H9 (cell line): ENCODE measurements around the gene PHF20. TPM values are rescaled to one million over a fixed set of nuclear protein-coding genes. Genes with fewer than 3 reads are reported as not detected.

Experiments
- DNase-seq: peaks from one replicate; pipeline ENCODE4 v3.0.0-alpha.2; 2017
- H2AFZ ChIP-seq: one replicate; pipeline ENCODE4 v1.6.1; 2013; ENCODE audit warnings: mild to moderate bottlenecking, low read length, control low read depth, moderate library complexity
- H2AK5ac ChIP-seq: 2 replicates; pipeline ENCODE4 v1.6.1; 2013; ENCODE audit warnings: low read length, control low read depth, mixed read lengths; ENCODE audit not compliant: insufficient read length
- H2BK120ac ChIP-seq: one replicate; pipeline ENCODE4 v1.6.1; 2013; ENCODE audit warnings: low read depth, mild to moderate bottlenecking, low read length, control low read depth, inconsistent platforms; ENCODE audit not compliant: poor library complexity, severe bottlenecking
- H2BK12ac ChIP-seq: 2 replicates; pipeline ENCODE4 v1.6.1; 2013; ENCODE audit warnings: low read length, control low read depth, mixed read lengths, low read depth; ENCODE audit not compliant: insufficient read length
- H2BK15ac ChIP-seq: 2 replicates; pipeline ENCODE4 v1.6.1; 2013; ENCODE audit warnings: low read depth, low read length, control low read depth
- H2BK20ac ChIP-seq: one replicate; pipeline ENCODE4 v1.6.1; 2013; ENCODE audit warnings: low read depth, mild to moderate bottlenecking, low read length, control low read depth, inconsistent platforms; ENCODE audit not compliant: poor library complexity, severe bottlenecking
- H2BK5ac ChIP-seq: 2 replicates; pipeline ENCODE4 v1.6.1; 2013; ENCODE audit warnings: low read length, control low read depth, mixed read lengths; ENCODE audit not compliant: insufficient read length
- H3K14ac ChIP-seq: 2 replicates; pipeline ENCODE4 v1.6.1; 2013; ENCODE audit warnings: low read length, control low read depth; ENCODE audit not compliant: insufficient read depth
- H3K18ac ChIP-seq: 2 replicates; pipeline ENCODE4 v1.6.1; 2013; ENCODE audit warnings: low read depth, mild to moderate bottlenecking, mixed read lengths, low read length, control low read depth; ENCODE audit not compliant: insufficient read length
- H3K23ac ChIP-seq: 2 replicates; pipeline ENCODE4 v1.6.1; 2013; ENCODE audit warnings: low read length, control low read depth, mixed read lengths, low read depth; ENCODE audit not compliant: insufficient read length
- H3K23me2 ChIP-seq: 2 replicates; pipeline ENCODE4 v1.6.1; 2013; ENCODE audit warnings: low read depth, mild to moderate bottlenecking, mixed read lengths, low read length, control low read depth; ENCODE audit not compliant: insufficient read length, poor library complexity, severe bottlenecking
- H3K27ac ChIP-seq: 2 replicates; pipeline ENCODE4 v1.5.1; 2013; ENCODE audit warnings: low read length, control low read depth, mixed read lengths, low read depth; ENCODE audit not compliant: insufficient read length
- H3K27me3 ChIP-seq: 2 replicates; pipeline ENCODE4 v1.6.1; 2013; ENCODE audit warnings: low read length, control low read depth, inconsistent platforms; ENCODE audit not compliant: insufficient read depth
- H3K4ac ChIP-seq: 2 replicates; pipeline ENCODE4 v1.6.1; 2013; ENCODE audit warnings: low read depth, mild to moderate bottlenecking, control low read depth, inconsistent platforms, low read length, moderate library complexity
- H3K4me1 ChIP-seq: 2 replicates; pipeline ENCODE4 v1.6.1; 2013; ENCODE audit warnings: low read length, control low read depth, inconsistent platforms; ENCODE audit not compliant: insufficient read depth
- H3K4me2 ChIP-seq: 2 replicates; pipeline ENCODE4 v1.6.1; 2013; ENCODE audit warnings: low read length, control low read depth, mixed read lengths; ENCODE audit not compliant: insufficient read length, insufficient read depth
- H3K56ac ChIP-seq: 2 replicates; pipeline ENCODE4 v1.6.1; 2013; ENCODE audit warnings: low read depth, mild to moderate bottlenecking, mixed read lengths, low read length, control low read depth; ENCODE audit not compliant: insufficient read length
- H3K79me1 ChIP-seq: 2 replicates; pipeline ENCODE4 v1.6.1; 2013; ENCODE audit warnings: low read depth, mild to moderate bottlenecking, moderate library complexity, low read length, control low read depth, inconsistent platforms; ENCODE audit not compliant: insufficient read depth, poor library complexity, severe bottlenecking
- H3K79me2 ChIP-seq: 2 replicates; pipeline ENCODE4 v1.6.1; 2013; ENCODE audit warnings: low read length, control low read depth, inconsistent platforms; ENCODE audit not compliant: insufficient read depth
- H3K9ac ChIP-seq: 2 replicates; pipeline ENCODE4 v1.6.1; 2013; ENCODE audit warnings: low read length, control low read depth, mixed read lengths; ENCODE audit not compliant: insufficient read length; ENCODE audit errors: extremely low read depth
- H3K9me3 ChIP-seq: one replicate; pipeline ENCODE4 v1.6.1; 2013; ENCODE audit warnings: low read depth, low read length, inconsistent platforms; ENCODE audit not compliant: control insufficient read depth
- H3T11ph ChIP-seq: one replicate; pipeline ENCODE4 v1.6.1; 2013; ENCODE audit warnings: mild to moderate bottlenecking, low read length, control low read depth, inconsistent platforms
- H4K20me1 ChIP-seq: one replicate; pipeline ENCODE4 v1.6.1; 2013; ENCODE audit not compliant: control insufficient read depth, insufficient read length, insufficient read depth
- H4K5ac ChIP-seq: 2 replicates; pipeline ENCODE4 v1.6.1; 2013; ENCODE audit warnings: low read depth, mild to moderate bottlenecking, mixed read lengths, low read length, control low read depth; ENCODE audit not compliant: insufficient read length
- H4K8ac ChIP-seq: replicated peaks from 2 replicates; pipeline ENCODE4 v1.6.1; 2013; ENCODE audit warnings: low read length, control low read depth, mixed read lengths, low read depth; ENCODE audit not compliant: insufficient read length
- H4K91ac ChIP-seq: 2 replicates; pipeline ENCODE4 v1.6.1; 2013; ENCODE audit warnings: low read depth, mild to moderate bottlenecking, moderate library complexity, mixed read lengths, low read length, control low read depth; ENCODE audit not compliant: insufficient read length
- H3K27ac Mint-ChIP-seq, 3 experiments: 2 replicates in 2 of 3; 3 replicates in 1 of 3; pipeline ENCODE4 v1.8.0; 2020 to 2021; ENCODE audit warnings: mixed read lengths in 3 of 3, mild to moderate bottlenecking in 1 of 3, moderate library complexity in 1 of 3
- H3K27me3 Mint-ChIP-seq: 2 replicates; pipeline ENCODE4 v1.8.0; 2021; ENCODE audit warnings: low read depth, mild to moderate bottlenecking, moderate library complexity, mixed read lengths
- H3K36me3 Mint-ChIP-seq, 3 experiments: 2 replicates in 2 of 3; 3 replicates in 1 of 3; pipeline ENCODE4 v1.8.0; 2020 to 2021; ENCODE audit warnings: low read depth in 3 of 3, mixed read lengths in 3 of 3; ENCODE audit not compliant: insufficient read depth in 1 of 3
- H3K4me1 Mint-ChIP-seq, 2 experiments: 2 replicates each; pipeline ENCODE4 v1.8.0; 2020; ENCODE audit warnings: mixed read lengths in 2 of 2
- H3K4me3 Mint-ChIP-seq, 2 experiments: 2 replicates in 1 of 2; 3 replicates in 1 of 2; pipeline ENCODE4 v1.8.0; 2020 to 2021; ENCODE audit warnings: mild to moderate bottlenecking in 2 of 2, mixed read lengths in 2 of 2, moderate library complexity in 1 of 2
- H3K9me3 Mint-ChIP-seq, 2 experiments: 2 replicates in 1 of 2; 3 replicates in 1 of 2; pipeline ENCODE4 v1.8.0; 2020; ENCODE audit warnings: mild to moderate bottlenecking in 2 of 2, mixed read lengths in 2 of 2, moderate library complexity in 1 of 2
- CTCF ChIP-seq: fragments of 200-600 bp; sonication (generic); conservative IDR thresholded peaks from 3 replicates; pipeline ENCODE4 v1.8.0; 2021; ENCODE audit warnings: antibody characterized with exemption, mild to moderate bottlenecking
- WGBS: extraction: QIAGEN DNeasy Blood & Tissue Kit; methylation state at CpG from one replicate; pipeline ENCODE4 v1.1.7; 2013; ENCODE audit warnings: missing lambda C conversion rate, low lambda C conversion rate, mixed read lengths; ENCODE audit not compliant: insufficient read length; ENCODE audit errors: extremely low coverage; 5-methylcytosine and 5-hydroxymethylcytosine counted together
- total RNA-seq: library from RNA; stranded (reverse); gene quantifications from 2 replicates; pipeline ENCODE4 v1.2.1, GENCODE V29; 2021

PHF20 gene
- total RNA-seq, 1 experiment from 2014 or later = 50.3 TPM

- no peak overlapping the region for H2BK5ac ChIP-seq
- H4K20me1 ChIP-seq = no peaks in the 10 kb centered on the region
- peaks cover 4% of the 10 kb centered on the region for H3K23me2 ChIP-seq
- no peak overlapping the region for H2AK5ac ChIP-seq
- no CpG with 5 or more reads among the region's 4 CpGs for WGBS
- H3K79me2 ChIP-seq = peaks cover 41% of the 10 kb centered on the region
- peaks cover 5% of the 10 kb centered on the region for H3K79me1 ChIP-seq
- H4K8ac ChIP-seq = no peak overlapping the region
- no peak overlapping the region for H3K23ac ChIP-seq
- no peak overlapping the region for H4K5ac ChIP-seq
- no peak overlapping the region for H2AFZ ChIP-seq
- Mint-ChIP-seq H3K36me3 (peaks cover 56 to 81% (median 78%) of the 10 kb centered on the region in 3 experiments), H3K9me3 (peaks cover 3 to 6% of the 10 kb centered on the region in 2 experiments; a peak in 4 of 5 replicates), H3K4me1 (peaks cover 26 to 32% of the 10 kb centered on the region in 2 experiments), H3K27me3 (no peaks in the 10 kb centered on the region; the same call in 1 of the 2 replicates), H3K4me3 (peak overlapping the region; percentile 13 to 43; a peak in 3 of 5 replicates), H3K27ac (peak overlapping the region in 1 of 3 experiments; percentile 80; a peak in 2 of 7 replicates)
- H2BK20ac ChIP-seq = no peak overlapping the region
- no peak overlapping the region for H3K4me2 ChIP-seq
- H3K18ac ChIP-seq = no peak overlapping the region
- H3K14ac ChIP-seq = no peak overlapping the region
- DNase-seq = no peak
- TF ChIP-seq CTCF = no peak
- no peak overlapping the region for H2BK15ac ChIP-seq
- no peak overlapping the region for H2BK12ac ChIP-seq
- no peaks in the 10 kb centered on the region for H3K27me3 ChIP-seq
- H3K4ac ChIP-seq = no peak overlapping the region
- H3K56ac ChIP-seq = no peak overlapping the region
- no peaks in the 10 kb centered on the region for H3K9me3 ChIP-seq
- H4K91ac ChIP-seq = no peak overlapping the region
- no peak overlapping the region for H2BK120ac ChIP-seq
- H3K27ac ChIP-seq = no peak overlapping the region
- H3K4me1 ChIP-seq = no peaks in the 10 kb centered on the region
- no peak overlapping the region for H3T11ph ChIP-seq
- H3K9ac ChIP-seq = no peak overlapping the region
Measured at GRCh38 chr20:35738410-35739179, 33.2 kb upstream of the PHF20 start.
